SKM-1 (cell line): ENCODE results near the gene TDRD9.

Experiments used
- DNase-seq: peaks from one replicate; lab custom pipeline; 2025; ENCODE audit not compliant: unreplicated experiment; lab: John Stamatoyannopoulos, UW

The TDRD9 gene

GRCh38 chr14:103890821-103891666, 37.2 kb upstream of the TDRD9 start:
- DNase-seq = no peak

DNA sequence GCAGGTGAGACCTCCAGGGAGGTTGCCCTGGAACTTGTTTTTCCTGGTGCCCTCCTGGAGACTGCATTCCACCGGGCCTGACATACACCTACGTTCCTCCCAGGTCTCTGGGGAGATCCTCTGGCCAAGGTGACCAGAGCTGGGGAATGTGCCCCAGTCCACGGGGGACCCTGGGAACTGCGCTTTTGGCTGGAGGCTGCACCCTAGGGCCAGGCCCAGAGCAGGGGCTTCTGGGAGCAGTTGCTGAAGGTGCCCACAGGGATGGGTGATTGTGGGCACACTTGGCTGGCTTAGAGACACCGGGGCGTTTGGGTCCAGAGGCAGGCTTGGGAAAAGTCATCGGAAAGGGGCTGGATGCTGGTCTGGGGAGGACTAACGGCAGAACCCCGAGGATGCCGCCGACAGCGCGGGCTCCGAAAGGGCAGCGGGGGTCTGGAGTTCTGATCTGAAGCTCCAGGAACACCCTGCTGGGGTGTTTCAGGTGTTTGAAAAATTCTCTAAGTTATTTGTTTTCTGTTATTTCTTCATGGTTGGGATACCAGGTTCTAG, 36.5 kb upstream of the TDRD9 start:
- DNase-seq = no peak

- DNase-seq = no peak
Measured at GRCh38 chr14:103892247-103892646, 36.0 kb upstream of the TDRD9 start.

DNA sequence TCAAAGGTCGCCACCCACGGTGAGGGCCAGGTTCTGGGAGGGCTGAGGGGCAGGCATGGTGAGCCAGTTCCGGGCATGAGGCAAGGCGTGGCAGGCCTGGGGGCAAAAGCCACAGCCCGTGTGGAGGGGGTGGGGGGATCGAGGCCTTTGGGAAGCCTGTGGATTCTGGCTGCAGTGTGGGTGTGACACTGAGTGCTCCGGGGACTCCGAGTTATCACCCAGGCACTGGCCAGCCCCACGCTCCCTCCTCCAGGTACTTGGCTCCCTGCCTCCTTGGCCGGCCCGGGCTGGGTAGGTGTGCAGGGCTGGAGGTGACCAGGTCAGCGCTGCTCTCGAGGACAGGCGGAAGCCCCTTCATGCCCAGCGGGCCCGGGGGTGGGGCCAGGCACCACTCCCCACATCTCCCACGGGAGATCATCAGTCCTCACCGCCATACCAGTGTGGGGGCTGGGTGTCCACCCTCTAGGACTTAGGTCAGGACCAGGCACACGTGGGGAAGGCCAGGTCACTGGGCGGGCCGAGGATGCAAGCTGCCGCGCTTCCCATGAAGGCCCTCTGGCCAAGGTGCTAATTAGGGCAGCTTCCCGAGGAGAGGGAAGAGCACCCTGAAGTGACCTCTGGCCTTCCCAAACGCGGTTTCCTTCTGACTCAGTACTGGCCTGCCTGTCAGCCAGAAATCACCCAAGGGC, 34.1 kb upstream of the TDRD9 start:
- no peak for DNase-seq

- no peak for DNase-seq
Measured at GRCh38 chr14:103894723-103895059, 33.6 kb upstream of the TDRD9 start.

DNA sequence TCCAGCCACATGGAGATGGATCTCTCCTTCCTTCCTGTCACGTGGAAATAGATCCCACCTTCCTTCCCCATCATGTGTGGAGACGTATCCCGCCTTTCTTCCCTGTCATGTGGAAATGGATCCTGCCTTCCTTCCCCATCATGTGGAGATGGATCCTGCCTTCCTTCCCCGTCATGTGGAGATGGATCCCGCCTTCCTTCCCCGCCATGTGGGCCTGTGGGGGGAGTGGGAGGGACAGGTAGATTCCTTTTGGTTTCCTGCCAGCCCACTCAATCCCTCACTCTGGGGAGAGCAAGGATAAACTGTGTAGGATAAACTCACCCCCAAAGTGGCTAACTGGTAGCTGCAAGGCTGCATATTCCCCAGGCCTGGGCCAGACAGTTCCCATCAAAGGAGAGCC, 31.7 kb upstream of the TDRD9 start:
- no peak for DNase-seq

DNA sequence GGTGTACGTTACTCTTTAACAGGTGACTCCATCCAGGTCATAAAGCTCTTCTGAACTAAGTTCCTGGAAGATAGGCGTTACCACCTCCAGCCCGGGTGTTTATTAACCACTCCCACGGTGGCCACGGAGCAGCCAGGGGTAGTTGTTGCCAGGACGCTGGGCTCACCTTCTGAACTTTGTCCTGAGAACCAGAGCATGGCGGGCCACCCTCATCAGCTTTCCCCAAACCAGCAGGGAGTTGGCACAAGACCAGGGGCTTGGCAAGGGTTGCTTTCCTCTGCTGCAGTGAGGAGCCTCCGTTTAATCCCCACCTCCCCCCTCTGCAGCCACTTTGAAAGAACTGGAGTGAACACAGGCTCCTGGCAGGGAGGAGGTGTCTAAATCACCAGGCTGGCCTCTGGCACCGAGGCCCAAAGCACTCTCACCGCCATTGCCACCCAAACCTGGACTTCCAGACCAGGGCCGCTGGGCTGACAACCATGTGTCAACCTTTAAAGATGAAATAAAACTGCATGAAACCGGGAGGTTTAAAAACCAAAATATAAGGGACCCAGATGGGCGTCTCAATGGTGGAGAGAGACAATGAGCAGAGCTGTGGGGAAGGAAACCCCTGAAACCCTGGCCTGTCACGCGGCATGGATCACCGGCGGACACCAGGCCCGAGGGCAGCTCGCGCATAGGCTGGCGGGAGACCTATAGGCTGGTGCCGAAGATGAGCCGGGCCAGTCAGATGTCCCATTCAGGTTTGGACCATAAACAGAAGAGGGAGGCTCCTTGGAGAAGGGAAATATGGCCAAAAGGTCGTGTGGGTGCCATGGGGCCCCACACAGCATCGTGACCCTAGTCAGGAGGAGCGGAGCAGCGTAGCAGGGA, 30.9 kb upstream of the TDRD9 start:
- DNase-seq = no peak

GRCh38 chr14:103898204-103898603, 30.1 kb upstream of the TDRD9 start:
- DNase-seq = no peak

DNA sequence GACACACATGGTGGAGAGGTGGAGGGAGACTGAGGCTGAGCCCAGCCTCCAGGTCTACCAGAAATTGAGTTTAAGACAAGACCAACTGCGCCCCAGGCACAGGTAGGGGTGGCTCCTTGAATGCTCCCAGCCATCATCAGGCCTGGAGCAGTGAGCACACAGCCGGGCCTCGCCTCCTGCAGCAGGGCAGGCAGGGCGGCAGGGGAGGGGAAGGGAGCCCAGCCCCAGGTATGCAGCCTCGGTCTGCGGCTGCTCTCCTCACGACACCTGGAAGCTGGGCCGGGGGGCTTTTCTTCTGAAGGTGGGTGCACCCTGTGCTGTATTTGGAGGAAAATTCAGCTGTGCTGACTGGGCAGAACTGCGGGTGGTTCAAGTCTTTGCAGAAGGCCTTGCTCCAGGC, 29.5 kb upstream of the TDRD9 start:
- no peak for DNase-seq

DNA sequence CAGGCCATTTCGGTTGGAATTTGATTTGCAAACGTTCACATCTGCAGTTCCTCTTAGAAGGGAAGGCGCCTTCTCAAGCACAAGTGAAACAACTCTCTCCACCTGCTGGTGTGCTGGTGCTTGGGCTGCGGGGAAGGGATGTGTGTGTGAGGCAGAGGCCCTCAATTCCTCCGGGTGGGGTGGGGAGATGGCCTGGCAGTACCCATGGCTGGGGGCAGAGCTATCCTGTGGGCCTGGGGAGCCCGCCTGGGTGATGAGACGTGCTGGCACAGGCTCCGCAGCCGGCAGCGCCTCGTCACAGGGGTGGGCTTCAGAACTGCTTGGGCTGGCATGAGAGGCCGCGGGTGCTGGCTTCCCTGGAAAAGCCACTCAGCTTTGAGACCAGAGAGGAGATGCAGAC, 28.9 kb upstream of the TDRD9 start:
- DNase-seq = no peak

DNA sequence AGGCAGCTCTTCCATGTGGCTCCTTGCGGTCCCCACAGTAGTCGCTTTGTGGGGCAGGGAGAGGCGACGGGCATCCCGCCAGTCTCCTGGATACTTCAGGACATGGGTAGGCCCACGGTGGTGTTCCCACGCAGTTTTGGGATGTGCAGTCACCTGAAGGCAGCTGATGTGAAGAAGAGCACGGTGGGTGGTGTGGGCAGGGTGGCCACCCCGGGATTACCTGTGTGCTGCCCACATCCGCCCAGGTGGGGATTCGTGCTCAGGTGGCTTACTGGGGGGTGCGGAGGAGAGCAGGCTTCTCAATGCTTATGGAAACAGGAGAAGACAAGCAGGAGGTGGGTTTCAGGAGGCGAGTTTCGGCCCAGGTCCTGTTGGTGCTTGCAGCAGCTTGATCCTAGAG, 28.4 kb upstream of the TDRD9 start:
- DNase-seq = no peak

DNA sequence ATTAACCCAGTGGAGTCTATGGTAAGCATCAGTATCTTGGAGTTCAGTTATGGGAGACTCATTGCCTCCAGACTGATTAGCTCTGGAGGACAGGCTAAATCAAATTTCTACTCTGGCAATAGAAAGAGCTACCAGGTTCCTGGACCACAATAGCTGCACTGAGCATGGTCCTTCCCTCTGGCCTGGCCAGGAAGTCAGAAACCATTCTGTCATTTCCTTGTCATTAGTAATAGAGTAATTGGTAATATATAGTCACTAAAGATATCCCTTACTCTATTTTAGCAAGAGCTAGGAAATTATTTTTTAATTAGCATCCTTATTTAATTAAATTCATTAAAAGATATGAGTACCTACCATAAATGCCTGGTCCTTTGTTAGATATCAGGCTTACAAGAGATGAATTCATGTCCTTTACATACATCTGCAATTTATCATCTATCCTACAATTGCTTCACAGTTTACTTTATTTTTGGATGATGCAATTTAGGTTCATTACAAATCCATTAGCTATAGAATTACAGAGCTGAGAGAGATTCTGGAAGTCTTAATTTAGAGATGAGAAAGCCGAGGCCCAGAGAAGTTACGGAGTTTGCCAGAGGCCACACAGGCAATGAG, 23.7 kb upstream of the TDRD9 start:
- DNase-seq = no peak

- DNase-seq = no peak
Measured at GRCh38 chr14:103905842-103906456, 22.3 kb upstream of the TDRD9 start.

DNA sequence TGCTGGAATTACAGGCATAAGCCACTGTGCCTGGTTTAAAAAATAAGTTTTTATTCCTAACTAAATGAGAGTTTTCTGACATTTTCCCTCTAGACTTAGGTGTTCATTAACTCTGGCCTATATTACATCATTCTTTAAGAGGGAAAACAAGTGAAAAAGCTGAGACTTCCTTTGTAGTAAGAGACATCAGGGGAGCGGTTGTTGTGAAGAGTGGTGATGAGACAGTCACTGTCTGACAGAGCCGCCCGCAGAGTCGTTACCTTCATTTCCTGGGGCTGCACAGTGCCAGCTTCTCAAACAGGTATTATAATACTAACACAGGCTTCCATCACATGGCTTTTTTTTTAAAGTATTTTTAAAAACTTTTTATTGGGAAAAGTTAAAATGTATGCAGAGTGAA, 19.7 kb upstream of the TDRD9 start:
- DNase-seq = no peak

- no peak for DNase-seq
Measured at GRCh38 chr14:103909531-103910261, 18.6 kb upstream of the TDRD9 start.

- no peak for DNase-seq
Measured at GRCh38 chr14:103910262-103910935, 17.9 kb upstream of the TDRD9 start.

GRCh38 chr14:103910984-103911383, 17.3 kb upstream of the TDRD9 start:
- no peak for DNase-seq

GRCh38 chr14:103915616-103916015, 12.6 kb upstream of the TDRD9 start:
- no peak for DNase-seq

DNA sequence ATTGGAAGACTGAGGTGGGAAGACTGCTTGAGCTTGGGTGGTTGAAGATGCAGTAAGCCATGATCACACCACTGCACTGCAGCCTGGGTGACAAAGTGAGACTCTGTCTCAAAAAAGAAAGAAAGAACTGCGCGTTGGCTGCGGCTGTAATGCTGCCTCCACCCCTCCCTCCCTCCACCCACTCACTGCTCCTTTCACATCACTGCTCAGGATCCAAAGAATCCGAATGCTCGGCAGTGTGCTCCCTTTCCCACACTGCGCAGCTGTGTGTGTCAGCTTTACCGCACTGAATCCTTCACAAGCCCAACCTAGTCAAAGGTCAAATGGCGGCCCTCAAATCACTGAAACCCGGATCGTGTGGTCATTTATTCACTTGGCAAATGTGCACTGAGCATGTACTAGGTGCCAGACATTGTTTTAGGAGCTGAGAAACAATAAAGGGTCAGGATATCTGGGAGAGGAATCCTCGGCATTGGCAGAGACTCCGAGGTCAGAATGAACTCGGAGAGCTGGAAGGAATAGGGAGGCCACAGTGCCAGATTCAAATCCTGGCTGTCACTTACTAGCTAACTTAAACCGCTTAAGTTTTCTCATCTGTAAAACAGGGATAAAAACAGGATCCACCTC, 11.5 kb upstream of the TDRD9 start:
- DNase-seq = no peak
